SHP77 (cell line): ENCODE measurements around the gene STK36.

Experiments used
- DNase-seq, 2 experiments: peaks; one replicate each; lab custom pipeline; 2025; lab: John Stamatoyannopoulos, UW

Gene STK36

DNA sequence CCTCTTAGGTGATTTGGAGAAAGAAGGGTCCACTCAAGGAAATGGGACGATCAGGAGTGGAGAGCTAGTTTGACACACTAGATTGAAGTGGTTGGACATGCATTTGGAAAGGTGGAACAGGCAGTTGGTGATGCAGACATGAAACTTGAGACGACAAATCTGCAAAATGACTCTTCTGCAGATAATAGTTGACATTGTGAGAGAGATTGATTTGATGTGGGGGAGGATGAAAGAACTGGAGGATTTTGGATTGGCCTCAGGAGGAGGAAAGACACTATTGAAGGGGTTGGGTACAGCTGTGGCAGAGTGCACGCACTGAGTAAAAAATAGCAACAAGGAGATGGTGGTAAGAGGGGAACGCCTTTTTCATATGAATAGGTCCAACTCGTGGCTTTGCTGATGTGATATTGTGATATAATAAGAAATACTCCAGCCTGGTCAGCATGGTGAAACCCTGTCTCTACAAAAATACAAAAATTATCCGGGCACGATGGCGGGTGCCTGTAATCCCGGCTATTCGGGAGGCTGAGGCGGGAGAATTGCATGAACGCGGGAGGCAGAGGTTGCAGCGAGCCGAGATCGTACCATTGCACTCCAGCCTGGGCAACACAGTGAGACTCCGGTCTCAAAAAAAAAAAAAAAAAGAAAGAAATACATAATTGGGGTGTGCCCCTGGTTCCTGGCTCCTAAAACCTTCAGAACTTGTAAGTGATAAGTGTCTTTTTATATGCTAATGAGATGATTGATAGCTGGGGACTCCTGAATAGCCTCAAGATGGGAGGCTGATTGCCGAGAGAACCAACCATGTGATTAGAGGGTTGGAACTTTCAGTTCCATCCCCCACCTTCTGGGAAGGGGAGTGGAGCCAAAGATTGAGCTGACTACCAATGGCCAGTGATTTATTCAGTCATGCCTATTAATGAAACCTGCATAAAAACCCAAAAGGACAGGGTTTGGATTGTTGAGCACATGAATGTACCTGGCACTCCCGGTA, 48.5 kb downstream of the STK36 start:
- no peak for DNase-seq

- no peak for DNase-seq
These were observed 49.6 kb downstream of the STK36 start for GRCh38 chr2:218721488-218721887.

DNA sequence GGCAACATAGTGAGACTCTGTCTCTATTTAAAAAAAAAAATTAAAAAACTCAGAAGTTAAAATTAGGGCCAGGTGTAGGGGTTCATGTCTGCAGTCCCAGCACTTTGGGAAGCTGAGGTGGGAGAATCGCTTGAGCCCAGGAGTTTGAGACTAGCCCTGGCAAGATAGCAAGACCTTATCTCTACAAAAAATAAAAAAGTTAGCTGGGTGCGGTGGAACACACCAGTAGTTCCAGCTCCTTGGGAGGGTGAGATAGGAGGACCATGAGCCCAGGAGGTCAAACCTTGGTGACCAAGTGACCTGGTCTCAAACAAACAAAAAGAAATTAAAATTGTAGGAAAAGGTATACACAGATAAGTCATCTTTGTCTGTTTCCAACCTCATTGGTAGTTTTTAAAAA, 50.0 kb downstream of the STK36 start:
- DNase-seq: no peak

- no peak for DNase-seq
These were observed 50.5 kb downstream of the STK36 start for GRCh38 chr2:218722419-218722818.

GRCh38 chr2:218722876-218723785, 51.2 kb downstream of the STK36 start:
- DNase-seq: no peak

GRCh38 chr2:218726004-218726574, 54.2 kb downstream of the STK36 start:
- DNase-seq: no peak

- peak; percentile 11 to 22 for DNase-seq
These were observed 55.7 kb downstream of the STK36 start for GRCh38 chr2:218727502-218728165.

DNA sequence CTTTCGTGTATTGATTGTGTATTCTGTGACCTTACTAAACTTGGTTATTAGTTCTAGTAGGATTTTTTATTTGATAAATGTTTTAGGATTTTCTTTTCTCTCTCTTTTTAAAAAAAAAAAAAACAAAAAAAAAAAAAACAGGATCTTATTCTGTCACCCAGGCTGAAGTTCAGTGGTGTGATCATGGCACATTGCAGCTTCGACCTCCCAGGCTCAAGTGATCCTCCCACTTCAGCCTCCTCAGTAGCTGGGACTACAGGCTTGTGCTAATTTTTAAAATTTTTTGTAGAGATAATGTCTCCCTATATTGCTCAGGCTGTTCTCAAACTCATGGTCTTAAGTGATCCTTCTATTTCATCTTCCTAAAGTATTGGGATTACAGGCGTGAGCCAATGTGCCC, 57.8 kb downstream of the STK36 start:
- DNase-seq: no peak

DNA sequence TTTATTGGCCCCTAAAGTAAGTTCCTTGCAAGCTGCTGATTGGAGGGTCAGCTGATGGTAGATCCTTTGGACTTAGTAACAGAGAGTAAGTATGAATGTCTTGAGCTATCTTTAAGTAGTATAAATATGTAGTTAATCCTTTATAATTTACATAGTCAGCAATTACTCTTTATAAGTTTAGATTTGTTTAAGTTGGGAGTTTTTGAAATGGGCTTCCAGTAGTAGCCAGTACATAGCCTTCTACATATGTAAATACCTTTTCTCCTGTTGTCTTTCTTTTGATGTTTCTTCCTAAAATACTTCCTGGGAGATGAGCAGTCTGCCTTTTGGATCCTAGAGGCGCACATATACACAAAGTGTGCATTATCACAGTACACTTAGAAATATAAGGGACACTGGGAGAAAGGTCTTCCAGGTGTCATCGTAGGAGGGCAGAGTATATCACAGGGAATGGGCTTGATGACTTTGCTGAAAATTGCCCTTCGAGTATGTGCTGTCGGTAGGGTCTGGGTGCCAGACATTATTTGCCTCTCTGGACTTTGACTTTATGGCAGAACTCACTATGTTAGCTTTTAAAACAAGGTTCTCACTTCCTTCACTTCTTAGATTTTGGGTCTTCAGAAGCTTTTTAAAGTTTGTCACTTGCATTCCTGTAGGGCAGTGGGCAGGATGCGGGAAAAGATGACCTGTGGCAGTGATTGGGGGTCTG, 60.3 kb downstream of the STK36 start:
- no peak for DNase-seq

GRCh38 chr2:218732761-218733158, 60.9 kb downstream of the STK36 start:
- DNase-seq: no peak

GRCh38 chr2:218733171-218734021, 61.5 kb downstream of the STK36 start:
- no peak for DNase-seq

DNA sequence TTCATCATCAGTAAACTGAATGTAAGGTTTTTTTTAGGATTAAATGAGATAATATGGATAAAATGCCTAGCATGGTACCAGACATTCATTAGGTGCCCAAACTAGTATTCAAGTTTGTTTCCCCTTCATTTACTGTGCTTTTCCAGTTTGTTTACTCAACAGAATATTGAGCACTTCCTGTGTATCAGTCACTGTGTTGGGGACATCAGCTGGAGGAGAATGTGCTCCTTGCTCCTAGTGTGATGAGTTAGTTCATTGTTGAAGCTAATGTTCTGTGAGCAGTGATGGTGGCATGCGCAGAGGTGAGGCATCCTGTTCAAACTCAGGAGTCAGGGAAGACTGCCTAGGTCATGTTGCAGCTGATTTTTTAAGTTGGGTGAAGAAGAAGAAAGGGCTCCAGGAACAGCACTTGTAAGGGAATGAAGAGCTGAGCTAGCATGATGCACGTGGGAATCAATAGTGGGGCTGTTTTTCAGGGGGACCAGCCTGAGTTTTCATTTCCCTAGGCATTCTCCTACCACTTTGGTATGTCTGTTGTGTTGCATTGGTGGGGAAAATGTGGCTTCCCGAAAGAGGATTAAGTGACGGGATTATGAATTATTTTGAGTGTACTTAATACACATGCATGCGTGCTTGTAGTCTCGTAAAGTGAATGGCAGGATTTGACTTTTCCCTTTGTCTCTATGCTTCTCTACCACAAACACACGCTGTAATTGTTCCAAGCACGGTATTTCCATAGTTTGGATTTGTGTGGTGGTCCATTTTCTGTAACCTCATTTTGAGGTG, 62.5 kb downstream of the STK36 start:
- no peak for DNase-seq

DNA sequence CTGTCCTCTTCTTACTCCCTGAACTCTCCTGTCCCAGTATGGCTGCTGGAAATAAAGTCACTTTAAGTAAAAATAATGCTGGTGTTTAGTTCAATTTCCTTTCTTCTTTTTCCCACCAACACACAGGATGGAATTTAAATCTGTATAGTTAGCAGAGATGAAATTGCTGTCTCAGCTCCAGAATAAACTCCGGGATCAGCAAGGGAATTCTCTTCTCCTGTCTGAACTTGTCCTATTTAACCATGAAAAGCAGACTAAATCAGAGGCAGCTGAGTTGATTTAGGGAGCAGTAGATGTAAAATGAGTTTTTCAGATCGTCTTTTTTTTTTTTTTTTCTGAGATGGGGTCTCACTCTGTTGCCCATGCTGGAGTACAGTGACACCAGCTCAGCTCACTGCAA, 64.6 kb downstream of the STK36 start:
- DNase-seq: no peak

GRCh38 chr2:218743068-218743467, 71.2 kb downstream of the STK36 start:
- no peak for DNase-seq

DNA sequence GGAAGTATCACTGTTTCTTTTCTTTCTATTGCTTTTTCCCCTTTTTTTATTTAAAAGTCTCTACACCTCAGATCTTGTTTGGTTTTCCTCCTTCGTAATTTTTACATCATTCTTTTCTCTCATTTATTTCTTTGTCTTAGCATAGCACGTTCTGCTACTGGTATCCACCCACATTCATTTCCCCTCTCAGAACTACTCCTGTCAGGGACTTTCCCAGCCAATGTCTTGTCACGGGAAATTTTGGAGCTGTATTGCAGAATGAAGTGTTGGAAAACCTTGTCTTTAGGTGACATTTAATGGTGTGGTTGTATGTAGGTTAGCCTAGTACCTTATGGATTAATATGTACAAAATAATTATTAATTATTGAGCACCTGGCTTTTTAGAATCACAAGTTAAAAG, 72.7 kb downstream of the STK36 start:
- DNase-seq: no peak

DNA sequence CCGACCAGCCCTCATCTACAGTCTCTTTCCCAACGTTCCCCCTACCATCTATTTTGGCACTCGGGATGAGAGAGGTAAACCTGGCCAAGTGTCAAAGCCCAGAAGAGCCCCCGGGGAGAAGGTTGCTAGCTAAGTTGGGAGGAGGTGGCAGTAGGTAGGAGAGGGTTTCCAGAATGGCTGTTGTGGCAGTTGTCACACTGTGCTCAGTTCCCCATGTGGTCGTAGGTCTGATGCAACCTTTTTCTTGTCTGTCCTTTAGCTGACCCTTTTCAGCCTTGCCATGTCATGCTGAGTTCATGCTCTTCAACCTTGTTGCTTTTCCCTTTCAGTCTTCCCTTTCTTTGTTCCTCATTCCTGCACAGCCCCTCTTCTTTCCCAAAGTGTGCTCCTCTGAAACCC, 73.3 kb downstream of the STK36 start:
- DNase-seq: no peak

DNA sequence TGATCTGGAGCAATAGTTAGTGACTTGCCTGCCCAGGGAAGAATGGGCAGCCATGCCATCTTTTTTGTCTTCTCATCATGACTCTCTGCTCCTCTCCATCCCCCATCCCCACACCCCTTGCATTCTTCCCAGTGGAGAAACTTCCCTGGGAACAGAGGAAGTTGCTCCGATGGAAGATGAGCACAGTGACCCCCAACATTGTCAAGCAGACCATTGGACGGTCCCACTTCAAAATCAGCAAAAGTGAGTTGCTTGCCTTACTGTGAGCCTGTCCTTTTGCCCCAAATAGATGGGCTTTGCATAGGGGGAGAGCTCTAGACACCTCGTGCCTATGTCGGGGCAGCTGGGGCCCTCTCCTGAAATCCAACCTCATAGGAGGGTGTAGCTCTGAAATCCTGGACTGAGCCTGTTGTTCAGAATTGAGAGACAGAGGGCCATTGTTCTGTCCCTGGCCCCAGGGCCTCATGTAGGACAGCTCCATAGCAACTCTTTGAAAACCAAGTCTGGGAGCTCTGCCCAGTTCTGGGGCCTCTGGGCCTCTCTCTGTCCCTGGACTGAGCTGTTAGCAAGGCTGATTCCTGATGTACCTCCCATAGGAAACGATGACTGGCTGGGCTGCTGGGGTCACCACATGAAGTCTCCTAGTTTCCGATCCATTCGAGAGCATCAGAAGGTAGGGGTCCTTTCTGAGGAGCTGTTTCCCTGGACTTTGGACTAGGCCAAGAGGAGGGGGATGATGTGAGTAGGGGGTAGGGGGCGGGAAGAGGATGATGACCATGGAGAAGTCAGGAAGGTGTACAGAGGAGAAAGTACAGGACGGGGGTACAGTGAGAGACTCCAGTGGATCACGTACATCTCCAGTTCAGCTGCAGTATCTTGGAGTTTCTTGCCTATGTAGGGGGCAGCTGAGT, 73.9 kb downstream of the STK36 start:
- no peak for DNase-seq

DNA sequence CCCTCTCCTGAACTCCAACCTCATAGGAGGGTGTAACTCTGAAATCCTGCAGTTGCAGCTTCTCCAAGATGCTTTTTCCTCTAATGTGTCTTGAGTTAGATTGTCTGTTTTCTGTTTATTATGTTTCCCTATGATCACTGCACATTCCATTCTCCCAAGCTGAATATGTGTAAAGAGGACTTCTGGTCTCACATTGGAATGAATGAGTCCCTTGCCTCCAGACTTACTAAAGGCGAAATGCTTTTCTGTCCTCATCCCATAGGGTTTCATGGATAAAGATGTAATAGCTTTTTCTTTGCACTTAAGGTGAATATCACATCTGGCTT, 74.5 kb downstream of the STK36 start:
- DNase-seq: no peak

DNA sequence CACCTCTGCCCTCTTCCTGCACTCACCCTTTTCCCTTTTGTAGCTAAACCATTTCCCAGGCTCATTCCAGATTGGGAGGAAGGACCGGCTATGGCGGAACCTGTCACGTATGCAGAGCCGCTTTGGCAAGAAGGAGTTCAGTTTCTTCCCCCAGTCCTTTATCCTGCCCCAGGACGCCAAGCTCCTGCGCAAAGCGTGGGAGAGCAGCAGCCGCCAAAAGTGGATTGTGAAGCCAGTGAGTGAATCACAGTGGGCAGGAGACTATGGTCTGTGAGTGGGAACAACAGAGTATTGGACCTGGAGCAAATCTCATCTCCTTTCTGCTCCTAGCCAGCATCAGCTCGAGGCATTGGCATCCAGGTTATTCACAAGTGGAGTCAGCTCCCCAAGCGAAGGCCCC, 75.1 kb downstream of the STK36 start:
- DNase-seq: no peak
